Spleen (tissue), 11 donors: ENCODE results near the gene ACHE. TPM values are rescaled to one million over a fixed set of nuclear protein-coding genes. Genes with fewer than 3 reads are reported as not detected.
"Not testable (repeated sequence)": the region's sequence is repeated elsewhere in the genome, so short reads cannot be mapped to it uniquely, and the experiment has no call there.

Experiments
- DNase-seq: peaks from one replicate; pipeline ENCODE4 v3.0.0-alpha.2; 2020
- H3K27ac ChIP-seq, 8 donors: fragments of 200-600 bp; sonication (generic) in 7 of 8; 1 replicate in 4 of 8; 2 replicates in 4 of 8; pipeline versions ENCODE4 v1.5.0 to v1.8.0; 2016 to 2021; ENCODE audit warnings: inconsistent platforms in 4 of 8, mild to moderate bottlenecking in 4 of 8, moderate library complexity in 1 of 8
- H3K27me3 ChIP-seq, 7 donors: fragments of 200-600 bp; sonication (generic) in 6 of 7; replicated peaks in 1 of 7; 1 replicate in 4 of 7; 2 replicates in 3 of 7; pipeline versions ENCODE4 v1.5.0 to v1.8.0; 2016 to 2021; ENCODE audit warnings: inconsistent platforms in 3 of 7, mild to moderate bottlenecking in 1 of 7
- H3K36me3 ChIP-seq, 6 donors: fragments of 200-600 bp; sonication (generic) in 5 of 6; 1 replicate in 4 of 6; 2 replicates in 2 of 6; pipeline versions ENCODE4 v1.5.0 to v1.8.0; 2016 to 2021; ENCODE audit warnings: inconsistent platforms in 2 of 6
- H3K4me1 ChIP-seq, 6 donors: fragments of 200-600 bp; sonication (generic) in 5 of 6; 1 replicate in 3 of 6; 2 replicates in 3 of 6; pipeline versions ENCODE4 v1.5.0 to v1.8.0; 2016 to 2021; ENCODE audit warnings: inconsistent platforms in 3 of 6
- H3K4me3 ChIP-seq, 8 donors: fragments of 200-600 bp; sonication (generic) in 7 of 8; 1 replicate in 4 of 8; 2 replicates in 4 of 8; pipeline versions ENCODE4 v1.5.0 to v1.8.0; 2016 to 2021; ENCODE audit warnings: inconsistent platforms in 4 of 8, mild to moderate bottlenecking in 4 of 8, moderate library complexity in 2 of 8
- H3K9me3 ChIP-seq, 8 donors: fragments of 200-600 bp; sonication (generic) in 7 of 8; 1 replicate in 4 of 8; 2 replicates in 4 of 8; pipeline versions ENCODE4 v1.5.0 to v1.8.0; 2016 to 2021; ENCODE audit warnings: inconsistent platforms in 4 of 8
- CTCF ChIP-seq, 11 experiments: fragments of 200-600 bp in 7 of 11; fragments of 450-650 bp in 4 of 11; sonication (generic) in 4 of 11; IDR thresholded peaks in 8 of 11; conservative IDR thresholded peaks in 3 of 11; 1 replicate in 7 of 11; 2 replicates in 4 of 11; pipeline versions ENCODE4 v1.4.0 to v1.8.0; 2016 to 2021; ENCODE audit warnings: antibody characterized with exemption in 11 of 11, inconsistent platforms in 4 of 11, mild to moderate bottlenecking in 1 of 11
- POLR2A ChIP-seq, 3 donors: fragments of 450-650 bp; IDR thresholded peaks; one replicate each; pipeline ENCODE4 v1.5.1; 2017; ENCODE audit warnings: antibody characterized with exemption in 3 of 3, mild to moderate bottlenecking in 1 of 3
- POLR2AphosphoS5 ChIP-seq, 3 donors: sonication (generic); formaldehyde crosslinking; IDR thresholded peaks; one replicate each; pipeline ENCODE4 v1.5.1; 2017; ENCODE audit warnings: antibody characterized with exemption in 3 of 3
- WGBS, 5 donors: extraction: QIAGEN DNeasy Blood & Tissue Kit in 3 of 5; methylation state at CpG; one replicate each; pipeline versions ENCODE4 v1.1.5 to v1.1.7; 2013 to 2018; 5-methylcytosine and 5-hydroxymethylcytosine counted together
- intact Hi-C: fragments of 100-400 bp; cut with DNase I; formaldehyde crosslinking; loops from one replicate; pipeline ENCODE4 v1.15.0; 2023; ENCODE audit warnings: low total_unique reads
- polyA plus RNA-seq, 3 donors: library from polyadenylated mRNA; stranded (reverse); fragments of 200-250 nt; gene quantifications; one replicate each; pipeline ENCODE4 v1.2.1, GENCODE V29; 2013
- total RNA-seq, 7 donors: library from RNA; depleted of rRNA in 3 of 7; stranded (reverse); fragments of >200 nt in 3 of 7; fragmentation: NEBNext Ultra II Directional in 4 of 7; extraction: Animal tissue kit (Norgen Biotek cat#: 25700) in 4 of 7; gene quantifications; one replicate each; pipeline versions ENCODE4 v1.1.0 to v1.2.1, GENCODE V29; 2016 to 2021
- donor health status: healthy with polysubstance abuse.
- donor health status: DM: no; HTN: no; CAD: no; lungs with moderate emphysema.
- donor health status: DM: no; HTN: no; CAD: no.
- donor health status: Bipolar disorder and iron deficiency.
- donor health status: healthy.
- donor health status: DM: no; HTN: no; CAD: no.
- donor health status: DM: yes; HTN: yes; CAD: no.

The ACHE gene
- total and polyA plus RNA-seq, 10 donors = 2.0 to 10.8 (median 3.8) TPM

- peak; percentile 27 for DNase-seq
- H3K36me3 ChIP-seq = no peaks in the 10 kb centered on the region
- H3K4me1 ChIP-seq = peaks cover 0 to 5% (median 0%) of the 10 kb centered on the region in 6 donors
- intact Hi-C loops = no loop called here
- H3K9me3 ChIP-seq = no peaks in the 10 kb centered on the region
- peaks cover 0 to 22% (median 0%) of the 10 kb centered on the region in 7 donors for H3K27me3 ChIP-seq
- no peak overlapping the region for H3K27ac ChIP-seq
- no peak overlapping the region for H3K4me3 ChIP-seq
- TF ChIP-seq POLR2AphosphoS5 (IDR thresholded peaks at IDR 0.05) (no peak), POLR2A (IDR thresholded peaks at IDR 0.05) (no peak), CTCF (IDR thresholded peaks at IDR 0.05 in 8 of 11, conservative IDR thresholded peaks at IDR 0.05 in 3 of 11) (no peak)
- WGBS, 5 donors = 76 to 84% (median 82%) methylated on average over 8 of the region's 8 CpGs
Measured at GRCh38 chr7:100914879-100915447, 19.3 kb upstream of the ACHE start.

- TF ChIP-seq POLR2A (IDR thresholded peaks at IDR 0.05) = no peak
- no peak for TF ChIP-seq CTCF (IDR thresholded peaks at IDR 0.05 in 8 of 11, conservative IDR thresholded peaks at IDR 0.05 in 3 of 11)
- no peak for TF ChIP-seq POLR2AphosphoS5 (IDR thresholded peaks at IDR 0.05)
- Histone ChIP-seq H3K9me3 (no peaks in the 10 kb centered on the region), H3K4me3 (no peak overlapping the region), H3K4me1 (peaks cover 0 to 5% (median 0%) of the 10 kb centered on the region in 6 donors), H3K27me3 (peaks cover 0 to 21% (median 0%) of the 10 kb centered on the region in 7 donors), H3K27ac (no peak overlapping the region), H3K36me3 (no peaks in the 10 kb centered on the region)
- intact Hi-C loops = no loop called here
- peak; percentile 31 for DNase-seq
- 88 to 93% (median 90%) methylated on average over 15 of the region's 15 CpGs for WGBS, 5 donors
Measured at GRCh38 chr7:100914208-100914878, 18.7 kb upstream of the ACHE start.

- H3K4me3 ChIP-seq = no peak overlapping the region
- peaks cover 0 to 30% (median 0%) of the 10 kb centered on the region in 7 donors for H3K27me3 ChIP-seq
- TF ChIP-seq POLR2AphosphoS5 (IDR thresholded peaks at IDR 0.05) = no peak
- TF ChIP-seq POLR2A (IDR thresholded peaks at IDR 0.05) = no peak
- TF ChIP-seq CTCF (IDR thresholded peaks at IDR 0.05 in 8 of 11, conservative IDR thresholded peaks at IDR 0.05 in 3 of 11) = no peak
- no peak for DNase-seq
- peaks cover 0 to 5% (median 0%) of the 10 kb centered on the region in 6 donors for H3K4me1 ChIP-seq
- intact Hi-C loops = no loop called here
- H3K36me3 ChIP-seq = no peaks in the 10 kb centered on the region
- H3K9me3 ChIP-seq = peaks cover 0 to 2% (median 0%) of the 10 kb centered on the region in 8 donors
- no peak overlapping the region for H3K27ac ChIP-seq
- WGBS, 5 donors = 84 to 94% (median 90%) methylated on average over 3 of the region's 3 CpGs
Measured at GRCh38 chr7:100911484-100911883, 15.8 kb upstream of the ACHE start.

GRCh38 chr7:100910443-100910842 is 14.8 kb upstream of the ACHE start:
- H3K27me3 ChIP-seq = peaks cover 0 to 35% (median 0%) of the 10 kb centered on the region in 7 donors
- 48 to 63% (median 53%) methylated on average over 7 of the region's 7 CpGs for WGBS, 5 donors
- H3K36me3 ChIP-seq, H3K4me3 ChIP-seq, DNase-seq, H3K4me1 ChIP-seq, intact Hi-C loops, H3K27ac ChIP-seq, H3K9me3 ChIP-seq: not testable (repeated sequence)
